Adipocyte (in vitro differentiated cells): Measurements from ENCODE around the gene PHF19.

Source experiments
- DNase-seq: peaks from one replicate; pipeline ENCODE4 v3.0.0-alpha.2; 2015; ENCODE audit warnings: low read depth
- H3K27me3 ChIP-seq: replicated peaks from 2 replicates; pipeline ENCODE4 v1.7.0; 2013; ENCODE audit warnings: mild to moderate bottlenecking, low read length, moderate library complexity; ENCODE audit not compliant: control insufficient read depth, insufficient read depth
- H3K36me3 ChIP-seq: 2 replicates; pipeline ENCODE4 v1.7.0; 2013; ENCODE audit warnings: low read length, mild to moderate bottlenecking, moderate library complexity; ENCODE audit not compliant: control insufficient read depth, insufficient read depth, severe bottlenecking
- H3K4me1 ChIP-seq: 2 replicates; pipeline ENCODE4 v1.7.0; 2013; ENCODE audit warnings: mild to moderate bottlenecking, low read length, moderate library complexity; ENCODE audit not compliant: control insufficient read depth, insufficient read depth
- H3K4me3 ChIP-seq: 2 replicates; pipeline ENCODE4 v1.7.0; 2013; ENCODE audit warnings: mild to moderate bottlenecking, low read length, moderate library complexity
- H3K9ac ChIP-seq: 2 replicates; pipeline ENCODE4 v1.7.0; 2013; ENCODE audit warnings: mild to moderate bottlenecking, low read length, moderate library complexity
- H3K9me3 ChIP-seq: 2 replicates; pipeline ENCODE4 v1.7.0; 2013; ENCODE audit warnings: mild to moderate bottlenecking, low read length, moderate library complexity; ENCODE audit not compliant: control insufficient read depth

Gene PHF19

DNA sequence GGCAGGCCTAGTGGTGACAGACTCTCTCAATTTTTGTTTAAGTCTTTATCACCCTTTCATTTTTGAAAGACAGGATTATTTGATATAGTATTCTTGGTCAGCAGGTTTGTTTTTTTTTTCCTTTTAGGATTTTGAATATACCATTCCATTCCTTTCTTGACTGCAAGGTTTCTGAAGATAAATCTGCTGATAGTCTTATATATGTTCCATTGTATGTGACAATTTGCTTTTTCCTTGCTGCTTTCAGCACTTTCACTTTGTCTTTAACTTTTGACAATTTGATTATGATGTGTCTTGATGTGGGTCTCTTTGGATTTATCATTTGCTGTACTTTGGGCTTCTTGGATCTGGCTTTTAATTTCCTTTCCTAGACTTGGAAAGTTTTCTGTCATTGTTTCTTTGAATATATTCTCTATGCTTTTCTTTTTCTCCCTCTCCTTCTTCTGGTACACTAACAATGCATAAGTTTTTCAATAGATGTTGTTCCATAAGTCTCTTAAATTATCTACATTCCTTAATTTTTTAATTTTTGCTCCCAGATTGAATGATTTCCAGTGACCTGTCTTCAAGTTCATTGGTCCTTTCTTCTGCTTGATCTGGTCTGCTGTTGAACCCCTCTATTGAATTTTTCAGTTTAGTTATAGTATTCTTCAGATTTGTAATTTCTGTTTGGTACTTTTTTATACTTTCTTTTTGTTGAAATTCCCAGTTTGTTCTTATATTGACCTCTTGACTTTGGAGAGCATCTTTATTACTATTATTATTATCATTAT lies 69.2 kb downstream of the PHF19 start:
- H3K9ac ChIP-seq: no peak overlapping the region
- H3K4me3 ChIP-seq: peak overlapping the region; percentile 42
- no peaks in the 10 kb centered on the region for H3K4me1 ChIP-seq
- DNase-seq: no peak
- H3K9me3 ChIP-seq: peaks cover 27% of the 10 kb centered on the region
- H3K27me3 ChIP-seq: no peaks in the 10 kb centered on the region
- no peaks in the 10 kb centered on the region for H3K36me3 ChIP-seq
